ENCODE measurements around the gene EPAS1.

Gene EPAS1

GRCh38 chr2:46314065-46314835 lies 17.0 kb downstream of the EPAS1 start:
- TF ChIP-seq, protein P1, sequence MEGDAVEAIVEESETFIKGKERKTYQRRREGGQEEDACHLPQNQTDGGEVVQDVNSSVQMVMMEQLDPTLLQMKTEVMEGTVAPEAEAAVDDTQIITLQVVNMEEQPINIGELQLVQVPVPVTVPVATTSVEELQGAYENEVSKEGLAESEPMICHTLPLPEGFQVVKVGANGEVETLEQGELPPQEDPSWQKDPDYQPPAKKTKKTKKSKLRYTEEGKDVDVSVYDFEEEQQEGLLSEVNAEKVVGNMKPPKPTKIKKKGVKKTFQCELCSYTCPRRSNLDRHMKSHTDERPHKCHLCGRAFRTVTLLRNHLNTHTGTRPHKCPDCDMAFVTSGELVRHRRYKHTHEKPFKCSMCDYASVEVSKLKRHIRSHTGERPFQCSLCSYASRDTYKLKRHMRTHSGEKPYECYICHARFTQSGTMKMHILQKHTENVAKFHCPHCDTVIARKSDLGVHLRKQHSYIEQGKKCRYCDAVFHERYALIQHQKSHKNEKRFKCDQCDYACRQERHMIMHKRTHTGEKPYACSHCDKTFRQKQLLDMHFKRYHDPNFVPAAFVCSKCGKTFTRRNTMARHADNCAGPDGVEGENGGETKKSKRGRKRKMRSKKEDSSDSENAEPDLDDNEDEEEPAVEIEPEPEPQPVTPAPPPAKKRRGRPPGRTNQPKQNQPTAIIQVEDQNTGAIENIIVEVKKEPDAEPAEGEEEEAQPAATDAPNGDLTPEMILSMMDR (conservative IDR thresholded peaks at IDR 0.05), result no peak
- H3K27ac ChIP-seq, result peak overlapping the region; percentile 75; the same call in 1 of the 2 replicates

DNA sequence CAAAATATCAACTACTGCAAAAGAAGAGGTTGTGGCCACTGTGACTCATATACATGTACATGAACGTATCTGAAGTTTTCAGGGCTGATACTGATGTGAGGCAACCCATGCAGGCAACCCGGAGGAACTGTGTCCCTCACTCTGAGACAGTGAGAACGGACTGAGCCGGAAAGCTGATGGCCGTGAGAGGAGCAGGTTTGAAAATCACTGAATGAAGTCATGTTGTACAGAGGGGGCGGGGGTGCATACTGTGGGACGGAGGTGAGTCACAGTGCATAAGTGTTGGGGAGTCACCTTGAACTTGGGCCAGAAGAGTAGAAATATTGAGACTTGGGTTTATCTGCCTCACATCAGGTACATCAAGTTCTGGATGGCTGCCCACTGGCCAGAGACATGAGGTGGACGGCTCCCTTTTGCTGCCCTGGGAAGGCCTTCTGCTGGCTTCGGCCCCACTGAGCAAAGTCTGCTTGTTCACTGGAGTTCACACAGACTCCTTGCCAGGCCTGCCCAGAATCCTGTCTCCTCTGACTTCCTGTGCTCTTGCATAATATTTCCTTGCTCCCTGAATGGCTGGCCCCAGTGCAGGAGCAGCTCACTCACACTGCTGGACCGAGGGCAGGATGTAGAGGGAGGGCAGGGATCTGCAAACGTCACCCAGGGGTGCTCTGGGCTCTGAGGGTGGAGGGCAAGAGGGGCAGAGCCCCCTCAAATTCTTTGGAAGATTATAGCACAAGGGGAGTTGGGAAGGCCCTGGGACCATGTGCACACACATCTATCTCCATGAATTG lies 18.1 kb downstream of the EPAS1 start:
- peak overlapping the region; percentile 75 for H3K27ac ChIP-seq
- TF ChIP-seq, protein P1 (conservative IDR thresholded peaks at IDR 0.05), result no peak

- TF ChIP-seq, protein P1 (conservative IDR thresholded peaks at IDR 0.05), result no peak
- peak overlapping the region; percentile 75 for H3K27ac ChIP-seq
Measured at GRCh38 chr2:46317094-46317486, 19.9 kb downstream of the EPAS1 start.

DNA sequence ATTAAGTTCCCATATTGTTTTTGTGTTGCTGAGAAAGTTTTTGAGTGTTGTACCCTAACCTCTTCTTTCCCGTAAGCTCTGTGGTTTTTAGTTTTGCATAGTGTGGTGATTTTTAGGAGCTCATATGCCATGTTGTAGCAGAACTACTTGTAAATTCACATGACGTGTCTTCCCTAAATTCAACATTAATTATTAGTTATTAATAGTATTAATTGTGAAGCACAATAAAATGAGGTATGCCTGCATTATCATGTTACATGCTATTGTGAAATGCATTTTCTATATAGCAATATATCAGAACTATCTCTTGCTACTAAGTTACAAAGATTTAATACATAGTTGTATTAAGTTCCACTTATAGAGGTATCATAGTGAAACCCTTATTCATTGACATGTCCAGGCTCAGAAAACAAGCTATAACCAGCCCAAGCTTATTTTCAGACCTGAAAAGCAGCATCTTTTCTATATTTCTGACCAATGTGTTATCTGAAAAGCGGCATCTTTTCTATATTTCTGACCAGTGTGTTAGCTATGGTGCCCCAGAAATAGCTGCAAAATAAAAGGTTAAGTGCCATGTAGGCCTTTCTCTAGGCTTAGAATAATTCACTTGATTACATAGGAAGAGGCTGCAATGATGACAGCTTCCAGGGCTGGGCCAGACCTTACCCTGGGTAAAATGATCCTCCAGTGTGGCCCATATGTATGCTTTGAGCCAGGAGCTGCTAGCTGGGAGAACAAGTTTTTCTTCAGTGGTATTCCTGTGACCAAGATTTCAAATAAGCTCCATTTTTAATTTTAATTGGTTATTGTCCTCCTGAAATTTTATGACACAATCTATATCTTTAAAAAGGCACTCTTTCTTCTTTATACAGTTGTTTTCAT lies 21.6 kb downstream of the EPAS1 start:
- H3K27ac ChIP-seq, result peak overlapping the region; percentile 75
- TF ChIP-seq, protein P1 (conservative IDR thresholded peaks at IDR 0.05), result no peak

GRCh38 chr2:46319711-46320110 lies 22.5 kb downstream of the EPAS1 start:
- H3K27ac ChIP-seq, result peak overlapping the region; percentile 75
- TF ChIP-seq, protein P1 (conservative IDR thresholded peaks at IDR 0.05), result no peak

DNA sequence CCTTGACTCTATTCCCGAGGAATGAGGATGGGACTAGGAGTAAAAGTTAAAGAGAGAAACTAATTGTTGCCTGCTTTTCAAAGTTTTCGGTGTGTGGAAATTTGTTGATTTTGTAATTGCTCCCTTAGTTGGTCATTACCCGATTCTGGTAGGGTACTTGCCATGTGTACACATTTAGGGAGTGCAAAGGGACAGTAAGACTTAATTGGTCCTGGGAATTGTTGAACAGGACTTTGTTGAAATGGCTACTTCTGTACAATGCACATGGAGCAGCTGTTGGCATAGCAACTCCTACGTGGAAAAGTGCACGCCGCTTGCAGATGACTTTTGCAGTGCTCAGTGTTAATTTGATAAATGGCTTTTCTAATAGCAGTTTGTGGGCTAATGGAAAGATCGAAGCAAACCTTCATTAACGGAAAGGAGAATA lies 22.9 kb downstream of the EPAS1 start:
- H3K27ac ChIP-seq, result peak overlapping the region; percentile 75
- TF ChIP-seq, protein P1 (conservative IDR thresholded peaks at IDR 0.05), result no peak

Measured in VCaP (cell line).